Natural killer cell (primary cell): ENCODE results near the gene IGF2BP2. TPM values are rescaled to one million over a fixed set of nuclear protein-coding genes. Genes with fewer than 3 reads are reported as not detected.

ENCODE experiments used
- ATAC-seq, 3 donors: fragments of 150-1000 bp in 2 of 3; fragments of 200-7000 bp in 1 of 3; cut with Tn5 transposase; 1 replicate in 1 of 3; 2 replicates in 2 of 3; pipeline ENCODE4 v1.10.0; 2021; ENCODE audit warnings: mild to moderate bottlenecking in 2 of 3, moderate library complexity in 2 of 3
- DNase-seq, 2 donors: peaks; one replicate each; pipeline versions ENCODE4 v3.0.0 to v3.0.0-alpha.2; 2013 to 2021; ENCODE audit warnings: mixed read lengths in 1 of 2
- H3K27ac ChIP-seq: one replicate; pipeline ENCODE4 v1.5.1; 2013; ENCODE audit warnings: mild to moderate bottlenecking, low read length
- H3K27me3 ChIP-seq: one replicate; pipeline ENCODE4 v1.6.1; 2013; ENCODE audit warnings: low read length; ENCODE audit not compliant: control insufficient read depth, insufficient read depth
- H3K36me3 ChIP-seq: one replicate; pipeline ENCODE4 v1.6.1; 2013; ENCODE audit warnings: low read length; ENCODE audit not compliant: control insufficient read depth, insufficient read depth
- H3K4me1 ChIP-seq: one replicate; pipeline ENCODE4 v1.6.1; 2013; ENCODE audit warnings: low read length; ENCODE audit not compliant: control insufficient read depth, insufficient read depth
- H3K4me3 ChIP-seq: one replicate; pipeline ENCODE4 v1.5.1; 2013; ENCODE audit warnings: low read length
- H3K9me3 ChIP-seq: one replicate; pipeline ENCODE4 v1.6.1; 2013; ENCODE audit warnings: low read length; ENCODE audit not compliant: control insufficient read depth, insufficient read depth
- H3K27ac Mint-ChIP-seq, 2 donors: one replicate each; pipeline ENCODE4 v1.8.0; 2022; ENCODE audit warnings: mild to moderate bottlenecking in 2 of 2, mixed read lengths in 2 of 2, moderate library complexity in 1 of 2
- H3K27me3 Mint-ChIP-seq, 2 donors: one replicate each; pipeline ENCODE4 v1.8.0; 2022; ENCODE audit warnings: low read depth in 2 of 2, mixed read lengths in 2 of 2
- H3K36me3 Mint-ChIP-seq: one replicate; pipeline ENCODE4 v1.8.0; 2022; ENCODE audit warnings: mixed read lengths
- H3K4me1 Mint-ChIP-seq, 2 donors: one replicate each; pipeline ENCODE4 v1.8.0; 2022; ENCODE audit warnings: mixed read lengths in 2 of 2
- H3K4me3 Mint-ChIP-seq: one replicate; pipeline ENCODE4 v1.8.0; 2022; ENCODE audit warnings: mild to moderate bottlenecking, moderate library complexity, mixed read lengths
- H3K9me3 Mint-ChIP-seq, 2 donors: one replicate each; pipeline ENCODE4 v1.8.0; 2022; ENCODE audit warnings: mixed read lengths in 2 of 2
- WGBS: methylation state at CpG from one replicate; pipeline ENCODE4 v1.1.7; 2013; ENCODE audit warnings: missing lambda C conversion rate; ENCODE audit not compliant: insufficient coverage; 5-methylcytosine and 5-hydroxymethylcytosine counted together
- intact Hi-C: fragments of 100-400 bp; cut with micrococcal nuclease; formaldehyde crosslinking; loops from one replicate; pipeline ENCODE4 v1.14.2; 2022
- total RNA-seq, 4 donors: library from RNA; stranded (reverse); fragments of 120-200 nt in 1 of 4; gene quantifications; one replicate each; pipeline versions ENCODE4 v1.2.3 to v1.2.4, GENCODE V29; 2013 to 2022
- TF ChIP-seq, protein P1 (sequence below): fragments of 200-600 bp; IDR thresholded peaks from one replicate; pipeline ENCODE4 v1.8.0; 2022; ENCODE audit warnings: antibody characterized with exemption

IGF2BP2 gene
- total RNA-seq, 3 donors from 2014 or later (not counting 1 experiment from before 2014, with no cell fraction given) = 4.2 to 16.8 (median 8.8) TPM

DNA sequence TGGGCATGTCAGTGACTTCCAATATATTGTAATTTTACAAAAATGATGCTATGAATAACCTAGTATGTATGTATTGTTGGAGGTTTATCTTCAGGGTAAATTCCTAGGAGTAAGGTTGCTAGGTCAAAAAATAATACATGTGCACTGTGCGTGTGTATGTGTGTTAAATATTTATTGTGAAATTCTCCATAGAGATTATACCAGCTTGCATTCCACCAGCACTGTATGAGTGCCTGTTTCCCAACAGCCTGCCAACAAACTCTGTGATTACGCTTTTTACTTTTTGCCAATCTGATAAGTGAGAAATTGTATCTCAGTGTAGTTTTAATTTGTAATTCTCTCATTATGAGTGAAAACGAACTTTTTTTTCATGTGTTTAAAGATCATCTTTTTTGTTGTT lies 12.6 kb upstream of the IGF2BP2 start:
- intact Hi-C loops = no loop called here
- Histone ChIP-seq H3K27me3 (no peaks in the 10 kb centered on the region), H3K27ac (no peak overlapping the region), H3K36me3 (no peaks in the 10 kb centered on the region), H3K9me3 (no peaks in the 10 kb centered on the region), H3K4me1 (no peaks in the 10 kb centered on the region), H3K4me3 (no peak overlapping the region)
- H3K27me3 Mint-ChIP-seq = peaks cover 7 to 15% of the 10 kb centered on the region in 2 donors
- H3K4me1 Mint-ChIP-seq = no peaks in the 10 kb centered on the region
- WGBS = 87% methylated on average over 3 of the region's 3 CpGs
- ATAC-seq = no peak
- H3K27ac Mint-ChIP-seq = no peak overlapping the region
- H3K9me3 Mint-ChIP-seq = no peaks in the 10 kb centered on the region
- H3K4me3 Mint-ChIP-seq = no peak overlapping the region
- TF ChIP-seq, protein P1, sequence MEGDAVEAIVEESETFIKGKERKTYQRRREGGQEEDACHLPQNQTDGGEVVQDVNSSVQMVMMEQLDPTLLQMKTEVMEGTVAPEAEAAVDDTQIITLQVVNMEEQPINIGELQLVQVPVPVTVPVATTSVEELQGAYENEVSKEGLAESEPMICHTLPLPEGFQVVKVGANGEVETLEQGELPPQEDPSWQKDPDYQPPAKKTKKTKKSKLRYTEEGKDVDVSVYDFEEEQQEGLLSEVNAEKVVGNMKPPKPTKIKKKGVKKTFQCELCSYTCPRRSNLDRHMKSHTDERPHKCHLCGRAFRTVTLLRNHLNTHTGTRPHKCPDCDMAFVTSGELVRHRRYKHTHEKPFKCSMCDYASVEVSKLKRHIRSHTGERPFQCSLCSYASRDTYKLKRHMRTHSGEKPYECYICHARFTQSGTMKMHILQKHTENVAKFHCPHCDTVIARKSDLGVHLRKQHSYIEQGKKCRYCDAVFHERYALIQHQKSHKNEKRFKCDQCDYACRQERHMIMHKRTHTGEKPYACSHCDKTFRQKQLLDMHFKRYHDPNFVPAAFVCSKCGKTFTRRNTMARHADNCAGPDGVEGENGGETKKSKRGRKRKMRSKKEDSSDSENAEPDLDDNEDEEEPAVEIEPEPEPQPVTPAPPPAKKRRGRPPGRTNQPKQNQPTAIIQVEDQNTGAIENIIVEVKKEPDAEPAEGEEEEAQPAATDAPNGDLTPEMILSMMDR = no peak
- DNase-seq = no peak
- H3K36me3 Mint-ChIP-seq = no peaks in the 10 kb centered on the region

DNA sequence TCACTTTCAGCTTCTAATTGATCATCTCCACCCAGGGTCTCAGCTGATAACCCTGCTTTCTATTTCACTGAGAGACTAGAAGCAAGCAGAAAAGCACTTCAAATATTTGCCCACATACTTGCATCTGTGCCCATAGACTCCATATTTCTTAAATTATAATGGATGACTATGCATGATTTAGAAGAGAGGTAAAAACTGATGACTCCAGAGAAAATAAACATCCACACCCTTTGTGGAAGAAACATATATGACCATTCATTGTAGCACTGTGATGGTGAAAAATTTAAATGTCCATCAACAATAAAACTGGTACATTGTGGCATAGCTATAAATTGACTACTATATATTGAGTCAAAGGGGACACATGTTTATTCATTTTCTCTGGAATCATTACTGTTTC lies 7.1 kb upstream of the IGF2BP2 start:
- Mint-ChIP-seq H3K27me3 (peaks cover 5 to 25% of the 10 kb centered on the region in 2 donors), H3K4me1 (peaks cover 0 to 1% of the 10 kb centered on the region in 2 donors), H3K4me3 (no peak overlapping the region), H3K27ac (no peak overlapping the region), H3K36me3 (no peaks in the 10 kb centered on the region), H3K9me3 (no peaks in the 10 kb centered on the region)
- H3K27me3 ChIP-seq = peaks cover 8% of the 10 kb centered on the region
- H3K9me3 ChIP-seq = no peaks in the 10 kb centered on the region
- DNase-seq (no peak), ATAC-seq (no peak)
- H3K36me3 ChIP-seq = no peaks in the 10 kb centered on the region
- no peak overlapping the region for H3K27ac ChIP-seq
- TF ChIP-seq, protein P1 = no peak
- H3K4me1 ChIP-seq = no peaks in the 10 kb centered on the region
- intact Hi-C loops = no loop called here
- no peak overlapping the region for H3K4me3 ChIP-seq

DNA sequence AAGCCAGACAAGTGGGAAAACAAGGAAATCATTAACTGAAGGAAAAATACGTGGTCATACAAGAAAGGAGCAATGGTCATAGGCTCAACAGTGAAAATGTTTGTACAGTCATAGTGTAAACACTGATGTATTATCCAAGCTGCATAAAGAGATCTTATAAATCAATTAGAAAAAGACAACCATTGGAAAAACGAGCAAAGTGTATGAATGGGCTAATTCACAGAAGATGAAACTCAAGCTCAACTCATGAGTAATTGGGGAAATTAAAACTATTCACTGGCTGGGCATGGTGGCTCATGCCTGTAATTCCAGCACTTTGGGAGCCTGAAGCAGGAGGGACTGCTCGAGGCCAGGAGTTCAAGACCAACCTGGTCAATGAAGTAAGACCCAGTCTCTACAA lies 6.4 kb upstream of the IGF2BP2 start:
- peaks cover 10 to 30% of the 10 kb centered on the region in 2 donors for H3K27me3 Mint-ChIP-seq
- peaks cover 5 to 9% of the 10 kb centered on the region in 2 donors for H3K4me1 Mint-ChIP-seq
- TF ChIP-seq, protein P1 = no peak

GRCh38 chr3:185830018-185830797 lies 5.4 kb upstream of the IGF2BP2 start:
- Mint-ChIP-seq H3K36me3 (no peaks in the 10 kb centered on the region), H3K27me3 (peaks cover 12 to 31% of the 10 kb centered on the region in 2 donors), H3K4me3 (no peak overlapping the region), H3K9me3 (no peaks in the 10 kb centered on the region), H3K4me1 (peaks cover 11 to 13% of the 10 kb centered on the region in 2 donors), H3K27ac (no peak overlapping the region)
- DNase-seq (no peak), ATAC-seq (no peak)
- Histone ChIP-seq H3K27me3 (peaks cover 15% of the 10 kb centered on the region), H3K36me3 (no peaks in the 10 kb centered on the region), H3K4me1 (peaks cover 10% of the 10 kb centered on the region), H3K27ac (no peak overlapping the region), H3K9me3 (no peaks in the 10 kb centered on the region), H3K4me3 (no peak overlapping the region)
- intact Hi-C loops = no loop called here
- WGBS = 83% methylated on average over 4 of the region's 5 CpGs
- TF ChIP-seq, protein P1 = no peak

More for the DNA sequence above, 6.4 kb upstream of the IGF2BP2 start:
- no peak overlapping the region for H3K4me3 Mint-ChIP-seq
- Histone ChIP-seq H3K27ac (no peak overlapping the region), H3K4me3 (no peak overlapping the region), H3K9me3 (no peaks in the 10 kb centered on the region), H3K27me3 (peaks cover 14% of the 10 kb centered on the region), H3K4me1 (peaks cover 5% of the 10 kb centered on the region), H3K36me3 (no peaks in the 10 kb centered on the region)
- intact Hi-C loops = no loop called here
- no peak overlapping the region for H3K27ac Mint-ChIP-seq
- DNase-seq (no peak), ATAC-seq (no peak)
- no peaks in the 10 kb centered on the region for H3K9me3 Mint-ChIP-seq
- H3K36me3 Mint-ChIP-seq = no peaks in the 10 kb centered on the region
- WGBS = 88% methylated on average over 3 of the region's 3 CpGs
